GM12872 (cell line): ENCODE results near the gene PNP.

Experiments used
- TF ChIP-seq, protein P1 (sequence below): IDR thresholded peaks from 3 replicates; pipeline ENCODE4 v1.5.1; 2011; ENCODE audit warnings: low read depth, mild to moderate bottlenecking, low read length, moderate library complexity; ENCODE audit not compliant: insufficient read depth

The PNP gene

DNA sequence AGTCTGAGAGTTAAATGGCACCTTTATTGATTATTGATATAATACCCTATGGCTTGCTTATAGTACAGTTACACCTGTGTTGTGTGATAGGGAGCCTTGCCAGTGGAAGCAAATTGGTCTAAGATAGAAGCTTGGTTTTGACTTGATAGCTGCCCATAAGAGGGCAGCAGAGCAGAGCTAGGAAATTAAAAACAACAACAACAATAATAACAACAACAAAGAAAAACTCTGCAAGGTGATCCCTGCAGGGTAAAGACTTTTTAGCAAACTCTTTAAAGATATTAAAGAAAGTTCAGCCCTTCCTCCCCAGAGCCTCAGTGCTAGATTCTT lies 18.2 kb downstream of the PNP start:
- TF ChIP-seq, protein P1, sequence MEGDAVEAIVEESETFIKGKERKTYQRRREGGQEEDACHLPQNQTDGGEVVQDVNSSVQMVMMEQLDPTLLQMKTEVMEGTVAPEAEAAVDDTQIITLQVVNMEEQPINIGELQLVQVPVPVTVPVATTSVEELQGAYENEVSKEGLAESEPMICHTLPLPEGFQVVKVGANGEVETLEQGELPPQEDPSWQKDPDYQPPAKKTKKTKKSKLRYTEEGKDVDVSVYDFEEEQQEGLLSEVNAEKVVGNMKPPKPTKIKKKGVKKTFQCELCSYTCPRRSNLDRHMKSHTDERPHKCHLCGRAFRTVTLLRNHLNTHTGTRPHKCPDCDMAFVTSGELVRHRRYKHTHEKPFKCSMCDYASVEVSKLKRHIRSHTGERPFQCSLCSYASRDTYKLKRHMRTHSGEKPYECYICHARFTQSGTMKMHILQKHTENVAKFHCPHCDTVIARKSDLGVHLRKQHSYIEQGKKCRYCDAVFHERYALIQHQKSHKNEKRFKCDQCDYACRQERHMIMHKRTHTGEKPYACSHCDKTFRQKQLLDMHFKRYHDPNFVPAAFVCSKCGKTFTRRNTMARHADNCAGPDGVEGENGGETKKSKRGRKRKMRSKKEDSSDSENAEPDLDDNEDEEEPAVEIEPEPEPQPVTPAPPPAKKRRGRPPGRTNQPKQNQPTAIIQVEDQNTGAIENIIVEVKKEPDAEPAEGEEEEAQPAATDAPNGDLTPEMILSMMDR, result peak; percentile 32; the same call in 1 of the 3 replicates

- TF ChIP-seq, protein P1, result no peak
These were observed 20.1 kb downstream of the PNP start for GRCh38 chr14:20489093-20489994.

DNA sequence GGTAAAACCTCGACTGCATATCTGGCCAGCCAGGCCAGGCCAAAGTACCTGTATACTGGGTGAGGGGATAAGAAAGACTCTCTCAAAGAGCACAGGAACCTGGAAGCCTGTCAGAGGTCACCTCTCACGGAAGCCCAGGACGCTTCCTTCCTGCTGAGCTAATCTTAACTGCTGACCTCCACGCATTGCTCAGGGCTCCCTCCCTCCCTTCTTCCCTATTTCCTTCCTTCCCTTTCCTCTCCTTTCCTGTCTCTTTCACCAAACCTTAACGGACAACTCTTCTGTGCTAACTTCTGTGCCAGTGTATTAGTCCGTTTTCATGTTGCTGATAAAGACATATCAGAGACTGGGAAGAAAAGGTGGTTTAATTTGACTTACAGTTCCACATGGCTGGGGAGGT lies 21.4 kb downstream of the PNP start:
- TF ChIP-seq, protein P1, result no peak

DNA sequence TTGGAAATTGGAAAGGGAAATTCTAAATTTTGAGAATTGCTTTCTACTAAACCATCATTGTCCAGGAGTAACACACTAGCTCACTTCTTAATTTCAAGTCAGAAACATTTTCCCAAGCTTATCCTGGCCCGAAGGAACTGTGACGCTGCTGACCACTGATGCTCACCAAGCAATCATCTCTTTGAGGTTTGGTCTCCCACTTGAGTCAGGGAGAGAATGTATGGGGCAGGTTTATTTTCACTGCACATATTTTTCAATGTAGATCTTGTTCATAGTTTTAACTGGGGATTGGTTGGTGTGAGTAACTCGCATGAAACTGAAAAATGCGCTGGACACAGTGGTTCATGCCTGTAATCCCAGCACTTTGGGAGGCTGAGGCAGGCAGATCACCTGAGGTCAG lies 23.3 kb downstream of the PNP start:
- TF ChIP-seq, protein P1, result no peak

DNA sequence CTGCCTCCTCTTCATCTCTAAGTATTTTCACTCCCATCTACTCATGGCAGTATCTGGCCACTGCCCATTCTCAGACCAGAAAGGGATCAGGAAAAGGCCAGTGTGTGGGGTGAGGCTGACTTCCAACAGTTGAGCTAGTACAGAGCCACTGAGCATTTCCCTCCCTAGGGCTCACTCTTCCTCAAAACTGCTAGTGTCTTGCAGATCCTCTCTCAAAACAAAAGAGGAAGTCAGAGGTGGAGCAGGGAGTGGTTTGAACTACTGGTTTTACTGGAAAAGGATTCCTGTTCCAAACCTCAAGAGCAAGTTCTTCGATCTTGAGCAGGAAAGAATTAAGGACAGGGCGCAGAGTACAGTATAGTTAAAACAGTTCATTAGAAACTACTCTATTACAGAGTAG lies 24.4 kb downstream of the PNP start:
- TF ChIP-seq, protein P1, result no peak

DNA sequence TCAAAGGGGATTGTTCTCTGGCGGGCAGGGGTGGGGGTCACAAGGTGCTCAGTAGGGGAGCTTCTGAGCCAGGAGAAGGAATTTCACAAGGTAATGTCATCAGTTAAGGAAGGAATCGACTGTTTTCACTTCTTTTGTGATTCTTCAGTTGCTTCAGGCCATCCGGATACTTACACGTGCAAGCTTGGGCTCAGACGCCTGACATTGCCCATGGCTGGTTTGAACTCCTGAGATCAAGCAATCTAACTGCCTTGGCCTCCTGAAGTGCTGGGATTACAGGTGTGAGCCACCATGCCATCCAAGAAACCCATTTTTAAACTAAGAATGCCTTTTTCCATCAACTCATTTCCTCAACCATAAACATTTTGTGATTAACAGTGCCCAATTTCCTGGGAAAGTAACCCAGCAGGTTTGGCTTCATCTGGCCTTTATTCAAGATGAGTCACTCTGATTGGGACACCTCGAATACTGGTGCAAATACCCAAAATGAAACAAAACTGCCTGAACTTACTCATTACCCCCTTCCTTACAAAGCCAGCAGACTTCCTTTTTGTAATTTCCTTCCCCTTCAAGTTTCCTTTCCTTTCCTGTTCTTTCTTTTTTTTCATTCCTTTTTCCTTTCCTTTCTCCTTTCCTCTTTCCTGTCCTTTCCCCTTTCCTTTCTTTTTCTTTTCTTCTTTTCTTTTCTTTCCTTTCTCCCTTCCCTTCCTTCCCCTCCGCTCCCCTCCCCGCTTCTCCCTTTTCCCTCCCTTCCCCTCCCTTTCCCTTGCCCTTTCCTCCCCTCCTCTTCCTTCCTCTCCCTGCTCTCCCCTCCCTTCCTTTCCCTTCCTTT lies 25.9 kb downstream of the PNP start:
- TF ChIP-seq, protein P1, result no peak

- TF ChIP-seq, protein P1, result no peak
These were observed 29.4 kb downstream of the PNP start for GRCh38 chr14:20498622-20499021.
